H1 (cell line): ENCODE measurements around the gene RAB40C. TPM values are rescaled to one million over a fixed set of nuclear protein-coding genes. Genes with fewer than 3 reads are reported as not detected.

Experiments used
- CTCF ChIA-PET: fragments of 300-600 bp; sonication (Branson Sonifier 250); formaldehyde crosslinking; loops from one replicate; lab custom pipeline; 2021; ENCODE audit not compliant: partially characterized antibody; lab: Charles Lee
- POLR2A ChIA-PET: fragments of 300-600 bp; sonication (Branson Sonifier 250); formaldehyde crosslinking; loops from one replicate; lab custom pipeline; 2021; ENCODE audit warnings: inconsistent platforms; ENCODE audit not compliant: partially characterized antibody; lab: Charles Lee
- DNase-seq, 2 experiments: peaks; one replicate each; pipeline versions ENCODE4 v3.0.0 to v3.0.0-alpha.2; 2010 to 2022; ENCODE audit warnings: low spot score in 2 of 2, low read depth in 1 of 2, mixed read lengths in 1 of 2
- FAIRE-seq: peaks from 2 replicates; lab custom pipeline; 2011; peaks lifted over from hg19 to GRCh38; lab: Jason Lieb, UNC
- H2AFZ ChIP-seq: 2 replicates; pipeline ENCODE4 v1.8.1; 2012; ENCODE audit warnings: low read length, inconsistent platforms
- H2AK5ac ChIP-seq: 2 replicates; pipeline ENCODE4 v1.6.1; 2013; ENCODE audit warnings: low read depth, low read length
- H2BK120ac ChIP-seq: replicated peaks from 2 replicates; pipeline ENCODE3; 2013; ENCODE audit warnings: low read depth, low read length, inconsistent platforms
- H2BK12ac ChIP-seq: 2 replicates; pipeline ENCODE4 v1.6.1; 2013; ENCODE audit warnings: low read depth, low read length
- H2BK15ac ChIP-seq: 2 replicates; pipeline ENCODE4 v1.6.1; 2013; ENCODE audit warnings: low read length
- H2BK20ac ChIP-seq: 2 replicates; pipeline ENCODE4 v1.6.1; 2013; ENCODE audit warnings: low read length
- H2BK5ac ChIP-seq: 2 replicates; pipeline ENCODE4 v1.6.1; 2013; ENCODE audit warnings: low read depth, low read length
- H3K14ac ChIP-seq: 2 replicates; pipeline ENCODE4 v1.6.1; 2013; ENCODE audit warnings: inconsistent platforms; ENCODE audit not compliant: insufficient read length
- H3K18ac ChIP-seq: 2 replicates; pipeline ENCODE4 v1.6.1; 2013; ENCODE audit warnings: low read length; ENCODE audit errors: extremely low read depth
- H3K23ac ChIP-seq: 2 replicates; pipeline ENCODE4 v1.6.1; 2013; ENCODE audit warnings: inconsistent platforms; ENCODE audit not compliant: insufficient read length
- H3K23me2 ChIP-seq: 2 replicates; pipeline ENCODE4 v1.6.1; 2013; ENCODE audit warnings: low read depth, low read length
- H3K27ac ChIP-seq: 2 replicates; pipeline ENCODE4 v1.6.1; 2011; ENCODE audit warnings: low read depth, low read length, inconsistent platforms
- H3K27me3 ChIP-seq, 4 experiments: replicated peaks in 1 of 4; 1 replicate in 1 of 4; 2 replicates in 3 of 4; pipeline versions ENCODE4 v1.6.1 to v1.8.1; 2011 to 2013; ENCODE audit warnings: low read length in 3 of 4, mild to moderate bottlenecking in 3 of 4, inconsistent platforms in 2 of 4, mixed read lengths in 2 of 4, moderate library complexity in 1 of 4; ENCODE audit not compliant: control insufficient read depth in 3 of 4, insufficient read depth in 3 of 4; ENCODE audit errors: extremely low read depth in 1 of 4
- H3K36me3 ChIP-seq, 4 experiments: 2 replicates each; pipeline versions ENCODE4 v1.6.1 to v1.8.1; 2011 to 2013; ENCODE audit warnings: mild to moderate bottlenecking in 4 of 4, low read length in 3 of 4, moderate library complexity in 2 of 4, control low read depth in 1 of 4, inconsistent platforms in 1 of 4; ENCODE audit not compliant: insufficient read depth in 4 of 4, control insufficient read depth in 2 of 4
- H3K4ac ChIP-seq: replicated peaks from 2 replicates; pipeline ENCODE3; 2013; ENCODE audit warnings: low read length, low read depth, mixed read lengths, inconsistent platforms; ENCODE audit not compliant: insufficient read length
- H3K4me1 ChIP-seq, 4 experiments: replicated peaks in 1 of 4; 1 replicate in 1 of 4; 2 replicates in 3 of 4; pipeline versions ENCODE4 v1.6.1 to v1.8.1; 2011 to 2013; ENCODE audit warnings: low read length in 3 of 4, inconsistent platforms in 2 of 4, mixed read lengths in 1 of 4; ENCODE audit not compliant: insufficient read depth in 4 of 4, control insufficient read depth in 3 of 4
- H3K4me2 ChIP-seq, 2 experiments: 2 replicates each; pipeline versions ENCODE4 v1.6.1 to v1.8.1; 2011 to 2013; ENCODE audit warnings: low read depth in 2 of 2, low read length in 2 of 2, control low read depth in 1 of 2, inconsistent platforms in 1 of 2, mild to moderate bottlenecking in 1 of 2; ENCODE audit not compliant: insufficient read depth in 1 of 2
- H3K4me3 ChIP-seq, 4 experiments: fragments of 200-600, 300-600 bp in 1 of 4; sonication (generic), shearing (Covaris generic), sonication (Bioruptor Twin) in 1 of 4; 2 replicates each; pipeline versions ENCODE4 v1.5.1 to v1.8.1; 2011 to 2016; ENCODE audit warnings: low read length in 4 of 4, low read depth in 3 of 4, control low read depth in 2 of 4, inconsistent platforms in 2 of 4, mild to moderate bottlenecking in 2 of 4, mixed read lengths in 1 of 4, moderate library complexity in 1 of 4; ENCODE audit not compliant: insufficient read depth in 2 of 4; ENCODE audit errors: extremely low read depth in 1 of 4
- H3K56ac ChIP-seq: replicated peaks from 2 replicates; pipeline ENCODE3; 2013; ENCODE audit warnings: low read depth, mild to moderate bottlenecking, mixed read lengths, low read length, inconsistent platforms; ENCODE audit not compliant: insufficient read length
- H3K79me1 ChIP-seq: 2 replicates; pipeline ENCODE4 v1.6.1; 2013; ENCODE audit warnings: low read depth, low read length, control low read depth
- H3K79me2 ChIP-seq, 2 experiments: 2 replicates each; pipeline versions ENCODE4 v1.6.1 to v1.8.1; 2012 to 2013; ENCODE audit warnings: low read length in 2 of 2, mild to moderate bottlenecking in 2 of 2, inconsistent platforms in 1 of 2; ENCODE audit not compliant: insufficient read depth in 2 of 2, control insufficient read depth in 1 of 2
- H3K9ac ChIP-seq, 4 experiments: replicated peaks in 1 of 4; 1 replicate in 1 of 4; 2 replicates in 3 of 4; pipeline versions ENCODE4 v1.6.1 to v1.8.1; 2011 to 2013; ENCODE audit warnings: low read depth in 3 of 4, low read length in 3 of 4, control low read depth in 2 of 4, mild to moderate bottlenecking in 2 of 4, moderate library complexity in 2 of 4, inconsistent platforms in 1 of 4; ENCODE audit errors: extremely low read depth in 1 of 4
- H3K9me3 ChIP-seq, 2 experiments: 2 replicates each; pipeline versions ENCODE4 v1.6.1 to v1.8.1; 2012 to 2013; ENCODE audit warnings: mild to moderate bottlenecking in 2 of 2, moderate library complexity in 2 of 2, control low read depth in 1 of 2, inconsistent platforms in 1 of 2, low read depth in 1 of 2, low read length in 1 of 2, mixed read lengths in 1 of 2; ENCODE audit not compliant: insufficient read depth in 2 of 2
- H4K20me1 ChIP-seq, 2 experiments: replicated peaks in 1 of 2; 2 replicates each; pipeline versions ENCODE3 to v1.8.1; 2011 to 2013; ENCODE audit warnings: inconsistent platforms in 2 of 2, low read length in 2 of 2, mild to moderate bottlenecking in 1 of 2; ENCODE audit not compliant: insufficient read depth in 2 of 2, control insufficient read depth in 1 of 2
- H4K5ac ChIP-seq: 2 replicates; pipeline ENCODE4 v1.6.1; 2013; ENCODE audit warnings: low read length, low read depth, mixed read lengths, inconsistent platforms; ENCODE audit not compliant: insufficient read length
- H4K8ac ChIP-seq: 2 replicates; pipeline ENCODE4 v1.8.0; 2013; ENCODE audit warnings: mild to moderate bottlenecking, moderate library complexity, low read length, inconsistent platforms; ENCODE audit not compliant: insufficient read depth; ENCODE audit errors: extremely low read depth
- H4K91ac ChIP-seq: replicated peaks from 2 replicates; pipeline ENCODE3; 2013; ENCODE audit warnings: low read length, mixed read lengths, inconsistent platforms; ENCODE audit not compliant: insufficient read length
- CHD1 ChIP-seq: IDR thresholded peaks from 2 replicates; pipeline ENCODE4 v1.6.1; 2012; ENCODE audit warnings: low read depth, low read length, improper control_type of control experiment
- CREB1 ChIP-seq: IDR thresholded peaks from 2 replicates; pipeline ENCODE4 v1.6.1; 2012; ENCODE audit warnings: inconsistent platforms
- HDAC2 ChIP-seq, 2 experiments: fragments of 300-600 bp in 1 of 2; sonication (generic) in 1 of 2; IDR thresholded peaks; 2 replicates each; pipeline ENCODE4 v1.6.1; 2011 to 2012; ENCODE audit warnings: low read depth in 2 of 2, low read length in 2 of 2, mild to moderate bottlenecking in 2 of 2, moderate library complexity in 2 of 2, borderline replicate concordance in 1 of 2, inconsistent platforms in 1 of 2
- HDAC6 ChIP-seq: IDR thresholded peaks from one replicate; pipeline ENCODE4 v1.7.1; 2012; ENCODE audit warnings: low read depth, mild to moderate bottlenecking, inconsistent platforms, low read length, moderate library complexity
- JUN ChIP-seq: IDR thresholded peaks from 2 replicates; pipeline ENCODE4 v1.6.1; 2011; ENCODE audit warnings: low read depth, mild to moderate bottlenecking, improper control_type of control experiment, low read length
- KDM4A ChIP-seq: IDR thresholded peaks from one replicate; pipeline ENCODE4 v1.7.1; 2012; ENCODE audit warnings: low read depth, mild to moderate bottlenecking, moderate library complexity, low read length, inconsistent platforms; ENCODE audit not compliant: severe bottlenecking
- KDM5A ChIP-seq: fragments of 200-600 bp; IDR thresholded peaks from 2 replicates; pipeline ENCODE4 v1.7.1; 2012; ENCODE audit warnings: mild to moderate bottlenecking, low read length, inconsistent platforms, mixed read lengths
- RAD21 ChIP-seq, 2 experiments: IDR thresholded peaks in 1 of 2; conservative IDR thresholded peaks in 1 of 2; 2 replicates each; pipeline ENCODE4 v1.6.1; 2011; ENCODE audit warnings: low read depth in 2 of 2, low read length in 2 of 2, improper control_type of control experiment in 1 of 2, inconsistent platforms in 1 of 2, mild to moderate bottlenecking in 1 of 2, moderate library complexity in 1 of 2
- SAP30 ChIP-seq: fragments of 300-600 bp; sonication (generic); IDR thresholded peaks from 2 replicates; pipeline ENCODE4 v1.7.1; 2012; ENCODE audit warnings: low read length, moderate library complexity, mild to moderate bottlenecking, inconsistent platforms; ENCODE audit not compliant: insufficient read depth, insufficient replicate concordance
- SP1 ChIP-seq: IDR thresholded peaks from 2 replicates; pipeline ENCODE4 v1.6.1; 2011; ENCODE audit warnings: low read depth, low read length
- TAF1 ChIP-seq: IDR thresholded peaks from 2 replicates; pipeline ENCODE4 v1.6.1; 2011; ENCODE audit warnings: mild to moderate bottlenecking, low read depth, low read length
- TAF7 ChIP-seq: optimal IDR thresholded peaks from 2 replicates; pipeline ENCODE3; 2011; ENCODE audit warnings: low read depth, mild to moderate bottlenecking, inconsistent platforms, low read length, moderate library complexity, borderline replicate concordance
- TCF12 ChIP-seq: IDR thresholded peaks from 2 replicates; pipeline ENCODE4 v1.6.1; 2011; ENCODE audit warnings: low read depth, mild to moderate bottlenecking, low read length
- WGBS, 2 experiments: shearing (Covaris generic) in 1 of 2; methylation state at CpG; one replicate each; pipeline versions ENCODE4 v1.1.6 to v1.1.7; 2013 to 2015; ENCODE audit warnings: low lambda C conversion rate in 2 of 2, mixed read lengths in 2 of 2, inconsistent platforms in 1 of 2, low coverage in 1 of 2, missing lambda C conversion rate in 1 of 2; ENCODE audit not compliant: insufficient replicate concordance in 2 of 2, insufficient coverage in 1 of 2, insufficient read length in 1 of 2; ENCODE audit errors: extremely low coverage in 1 of 2, missing lambda C conversion rate in 1 of 2; 5-methylcytosine and 5-hydroxymethylcytosine counted together
- polyA plus RNA-seq, 7 experiments: library from polyadenylated mRNA; depleted of rRNA in 3 of 7; stranded (reverse) in 5 of 7; unstranded in 2 of 7; fragments of >200 nt in 5 of 7; fragments of 200-250 nt in 2 of 7; gene quantifications; 1 replicate in 5 of 7; 2 replicates in 1 of 7; 4 replicates in 1 of 7; pipeline versions ENCODE4 v1.2.1 to v1.2.3, GENCODE V29; 2011 to 2013; ENCODE audit warnings: missing spikeins in 2 of 7, mixed read lengths in 2 of 7
- total RNA-seq: library from RNA; stranded (reverse); fragmentation: NEBNext Ultra II Directional; extraction: Animal tissue kit (Norgen Biotek cat#: 25700); gene quantifications from 2 replicates; pipeline ENCODE4 v1.2.1, GENCODE V29; 2021

The RAB40C gene
- total and polyA plus RNA-seq, 2 of the 8 experiments (the other 6 are each of a cell fraction or from before 2014, with no cell fraction given) = 13.9 to 15.6 TPM

DNA sequence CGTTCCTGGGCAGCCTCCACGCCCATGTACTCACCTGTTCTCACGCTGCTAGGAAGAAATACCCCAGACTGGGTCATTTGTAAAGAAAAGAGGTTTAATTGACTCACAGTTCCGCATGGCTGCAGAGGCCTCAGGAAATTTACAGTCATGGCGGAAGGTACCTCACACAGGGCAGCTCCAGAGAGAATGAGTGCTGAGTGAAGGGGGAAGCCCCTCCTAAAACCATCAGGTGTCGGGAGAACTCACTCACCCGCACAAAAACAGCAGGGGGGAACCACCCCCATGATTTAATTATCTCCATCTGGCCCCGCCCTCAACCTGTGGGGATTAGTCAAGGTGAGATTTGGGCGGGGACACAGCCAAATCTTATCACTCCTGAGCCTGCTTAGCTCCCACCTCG lies 18.2 kb downstream of the RAB40C start:
- H4K8ac ChIP-seq = no peak overlapping the region
- no peak overlapping the region for H3K27ac ChIP-seq
- H3K56ac ChIP-seq = no peak overlapping the region
- no peak overlapping the region for H2BK5ac ChIP-seq
- H3K79me2 ChIP-seq = peaks cover 0 to 2% of the 10 kb centered on the region in 2 experiments; a peak in 2 of 4 replicates
- no peak overlapping the region for H2BK120ac ChIP-seq
- H3K4me2 ChIP-seq = no peak overlapping the region
- H3K27me3 ChIP-seq = no peaks in the 10 kb centered on the region
- no peak overlapping the region for H2BK15ac ChIP-seq
- no peak overlapping the region for H2BK20ac ChIP-seq
- H3K4ac ChIP-seq = no peak overlapping the region
- no peak overlapping the region for H3K23ac ChIP-seq
- H3K4me1 ChIP-seq = no peaks in the 10 kb centered on the region; a peak in 1 of 7 replicates
- no peaks in the 10 kb centered on the region for H3K36me3 ChIP-seq
- H2AK5ac ChIP-seq = no peak overlapping the region
- no peaks in the 10 kb centered on the region for H3K23me2 ChIP-seq
- H2BK12ac ChIP-seq = no peak overlapping the region
- no peak for DNase-seq
- H3K18ac ChIP-seq = no peak overlapping the region
- H3K4me3 ChIP-seq = no peak overlapping the region
- H3K9ac ChIP-seq = no peak overlapping the region
- H2AFZ ChIP-seq = no peak overlapping the region
- H4K5ac ChIP-seq = no peak overlapping the region
- peaks cover 6% of the 10 kb centered on the region for H3K79me1 ChIP-seq
- POLR2A ChIA-PET = interaction anchor here (1.2 to 1.5 kb wide), 2 partner anchors 20 to 23 kb away, joined by 4 to 5 read pairs; partner anchors contain the start of gene WFIKKN1
- H3K9me3 ChIP-seq = peaks cover 7 to 9% of the 10 kb centered on the region in 2 experiments; a peak in 3 of 4 replicates
- FAIRE-seq = no peak
- CTCF ChIA-PET = interaction anchor here (1.1 to 5.2 kb wide), 3 partner anchors 13 to 216 kb away, joined by 3 to 29 read pairs (median 22); no protein-coding TSS in a partner anchor
- H4K91ac ChIP-seq = no peak overlapping the region
- WGBS, 2 experiments = 72% methylated on average over 10 of the region's 10 CpGs; no CpG with 5 or more reads in 1 of the 2 experiments
- H4K20me1 ChIP-seq = peaks cover 0 to 9% of the 10 kb centered on the region in 2 experiments
- no peak overlapping the region for H3K14ac ChIP-seq
- no peak for TF ChIP-seq CHD1
- no peak for TF ChIP-seq TAF7
- no peak for TF ChIP-seq CREB1
- TF ChIP-seq HDAC6 = no peak
- no peak for TF ChIP-seq TCF12
- TF ChIP-seq TAF1 = no peak
- TF ChIP-seq RAD21 (IDR thresholded peaks at IDR 0.05 in 1 of 2, conservative IDR thresholded peaks at IDR 0.05 in 1 of 2; ENCODE audit: low read depth in 2 of 2, low read length in 2 of 2) = no peak
- no peak for TF ChIP-seq KDM4A
- no peak for TF ChIP-seq SP1
- no peak for TF ChIP-seq SAP30
- no peak for TF ChIP-seq KDM5A
- no peak for TF ChIP-seq HDAC2 (IDR thresholded peaks at IDR 0.05; ENCODE audit: borderline replicate concordance in 1 of 2, low read depth in 2 of 2, low read length in 2 of 2)
- no peak for TF ChIP-seq JUN
